ENCODE data around the gene NR1D1. TPM values are rescaled to one million over a fixed set of nuclear protein-coding genes. Genes with fewer than 3 reads are reported as not detected.

The NR1D1 gene
- total RNA-seq, 2 experiments from 2014 or later: 6.7 to 7.3 TPM

DNA sequence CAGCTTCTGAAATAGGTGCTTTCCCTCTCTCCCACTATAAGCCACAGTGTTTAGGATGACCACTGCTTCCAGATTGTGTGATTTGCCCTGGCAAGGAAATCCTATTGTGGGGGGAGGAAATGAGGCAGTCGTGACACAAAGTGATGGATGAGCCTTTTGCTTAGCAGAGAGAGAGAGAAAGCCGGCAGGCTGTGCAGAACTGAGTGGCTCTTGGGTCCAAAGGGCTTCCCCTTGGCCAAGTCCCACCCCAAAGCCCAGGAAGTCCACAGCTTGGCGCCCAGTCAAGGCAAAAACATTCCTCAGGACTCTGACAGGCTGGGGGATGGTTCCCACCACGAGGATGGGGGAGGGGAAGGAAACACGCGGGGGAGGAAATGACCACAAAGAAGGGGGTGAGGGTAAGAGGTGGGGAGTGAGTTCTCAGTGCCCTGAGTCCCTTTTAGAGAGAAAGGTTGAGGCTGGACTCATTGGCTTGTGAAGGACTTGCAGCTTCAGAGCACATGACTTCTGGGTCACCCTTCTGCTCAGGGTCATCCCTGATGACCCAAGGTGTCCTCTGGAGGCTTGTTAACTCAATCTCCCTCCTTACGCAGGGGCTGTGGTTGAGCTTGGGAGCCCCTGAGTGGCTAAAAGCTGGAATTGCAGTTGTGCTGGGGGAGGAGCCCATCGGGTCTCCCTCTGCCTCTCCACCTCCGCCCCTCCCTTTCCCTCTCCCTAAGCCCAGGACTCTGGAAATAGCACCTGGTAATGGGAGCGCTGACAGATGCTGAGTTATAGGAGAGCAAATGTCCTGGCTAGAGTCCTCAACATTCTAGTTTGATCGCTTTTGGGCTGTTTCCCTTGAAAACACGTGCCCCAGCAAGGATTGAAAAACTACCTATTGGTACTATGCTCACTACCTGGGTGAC lies 11.1 kb upstream of the NR1D1 start:
- no peaks in the 10 kb centered on the region for H3K9me3 Mint-ChIP-seq
- no peaks in the 10 kb centered on the region for H3K27me3 Mint-ChIP-seq
- intact Hi-C loops (cut with micrococcal nuclease): loop anchor here (1.0 to 5.0 kb wide), 5 partner anchors 29 to 175 kb away; partner anchors contain the start of genes CASC3 and CDC6
- H3K27ac Mint-ChIP-seq: peak overlapping the region; percentile 92
- H3K4me3 Mint-ChIP-seq: peak overlapping the region; percentile 35
- H3K36me3 Mint-ChIP-seq: no peaks in the 10 kb centered on the region
- peak; percentile 85 for DNase-seq
- CTCF ChIA-PET: interaction anchor here (0.6 to 6.3 kb wide), 29 partner anchors 9 to 216 kb away, joined by 3 to 159 read pairs (median 10); partner anchors contain the start of genes CASC3, CDC6, CSF3 and MED24
- POLR2A ChIA-PET: interaction anchor here (1.3 to 3.7 kb wide), 4 partner anchors 11 to 57 kb away, joined by 3 to 29 read pairs (median 14); partner anchors contain the start of genes CASC3 and NR1D1
- peaks cover 65% of the 10 kb centered on the region for H3K4me1 Mint-ChIP-seq (ENCODE audit: low read depth)

DNA sequence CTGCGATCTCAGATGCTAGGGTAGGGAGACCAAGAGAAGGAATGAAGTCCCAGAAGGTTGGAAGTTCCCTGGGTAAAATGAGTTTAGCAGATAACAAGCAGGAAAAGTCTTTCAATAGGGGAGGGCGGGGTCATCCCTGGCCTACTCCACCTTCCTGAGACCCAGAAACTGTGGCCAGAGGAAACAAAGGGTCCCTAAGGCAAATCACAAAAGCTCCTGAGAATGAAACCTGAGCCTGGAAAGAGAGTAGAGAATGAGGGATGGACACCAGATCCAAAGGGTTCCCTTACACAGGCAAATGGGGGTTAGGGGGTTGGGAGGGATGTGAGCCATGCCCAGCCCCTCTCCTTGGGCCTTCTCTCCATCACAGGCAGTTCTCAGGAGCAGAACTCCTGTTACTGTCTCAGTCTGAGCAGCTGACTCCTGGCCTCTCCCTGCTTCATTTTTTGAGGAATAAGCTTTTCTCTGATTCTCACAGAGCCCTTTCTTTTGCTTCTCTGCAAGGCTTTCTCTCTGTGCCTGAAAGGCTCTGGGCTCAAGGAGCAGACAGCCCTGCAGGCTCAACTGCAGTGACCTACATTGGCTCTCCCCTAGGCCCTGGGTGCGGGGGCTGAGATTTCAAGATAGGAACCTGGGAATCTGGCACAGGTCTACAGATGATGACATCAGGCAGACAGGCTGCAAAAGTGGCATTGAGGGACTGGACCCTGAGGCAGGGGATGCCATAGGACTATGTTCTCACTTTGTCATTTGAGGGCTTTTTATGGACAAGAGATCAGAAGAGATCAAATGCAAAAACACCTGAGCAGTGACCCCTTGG lies 9.8 kb upstream of the NR1D1 start:
- intact Hi-C loops (cut with micrococcal nuclease): loop anchor here (2.0 to 5.0 kb wide), 2 partner anchors 41 to 83 kb away; no protein-coding TSS in a partner anchor
- Mint-ChIP-seq H3K4me3 (no peak overlapping the region), H3K9me3 (no peaks in the 10 kb centered on the region), H3K27me3 (no peaks in the 10 kb centered on the region), H3K27ac (peak overlapping the region; percentile 92), H3K36me3 (no peaks in the 10 kb centered on the region), H3K4me1 (ENCODE audit: low read depth) (peaks cover 77% of the 10 kb centered on the region)
- CTCF ChIA-PET: interaction anchor here (1.0 to 6.3 kb wide), 14 partner anchors 10 to 96 kb away, joined by 3 to 159 read pairs (median 18); partner anchors contain the start of genes CSF3, NR1D1 and THRA
- DNase-seq: no peak
- POLR2A ChIA-PET: interaction anchor here (1.8 to 3.7 kb wide), 3 partner anchors 10 to 12 kb away, joined by 5 to 29 read pairs (median 7); partner anchors contain the start of gene NR1D1

DNA sequence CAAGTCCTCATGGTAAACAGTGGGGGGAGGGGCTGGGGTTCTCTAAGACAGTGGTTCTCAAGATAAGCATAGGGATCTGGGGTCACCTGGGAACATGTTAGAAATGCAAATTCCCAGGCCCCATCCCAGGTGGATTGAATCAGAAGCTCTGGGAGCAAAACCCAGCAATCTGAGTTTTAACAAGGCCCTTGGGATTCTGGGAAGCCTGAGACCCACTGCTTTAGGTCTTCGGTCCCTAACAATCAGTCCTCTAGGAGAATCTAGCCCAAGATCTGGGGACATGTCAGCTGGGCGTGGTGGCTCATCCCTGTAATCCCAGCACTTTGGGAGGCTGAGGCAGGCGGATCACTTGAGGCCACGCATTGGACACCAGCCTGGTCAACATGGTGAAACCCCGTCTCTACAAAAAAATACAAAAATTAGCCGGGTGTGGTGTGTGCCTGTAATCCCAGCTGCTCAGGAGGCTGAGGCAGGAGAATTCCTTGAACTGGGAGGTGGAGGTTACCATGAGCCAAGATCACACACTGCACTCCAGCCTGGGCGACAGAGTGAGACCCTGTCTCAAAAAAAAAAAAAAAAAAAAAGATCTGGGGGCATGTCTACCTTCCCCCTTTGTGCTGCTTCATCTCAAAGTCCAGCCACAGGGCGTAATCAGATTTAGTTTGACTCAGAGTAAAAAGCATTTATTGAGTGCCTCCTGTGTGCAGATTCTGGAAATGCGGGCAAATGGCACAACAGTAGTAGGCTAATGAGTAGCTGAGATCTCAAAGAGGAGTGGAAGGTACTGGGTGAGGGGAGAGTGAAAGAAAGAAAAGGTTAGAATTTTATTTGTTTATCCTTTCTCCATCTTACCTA lies 8.8 kb upstream of the NR1D1 start:
- H3K4me3 Mint-ChIP-seq: no peak overlapping the region
- H3K36me3 Mint-ChIP-seq: no peaks in the 10 kb centered on the region
- intact Hi-C loops (cut with micrococcal nuclease): loop anchor here (1.0 kb wide), 1 partner anchor 13 kb away; no protein-coding TSS in a partner anchor
- POLR2A ChIA-PET: interaction anchor here (0.6 to 1.9 kb wide), 2 partner anchors 9 to 51 kb away, joined by 4 to 5 read pairs; partner anchors contain the start of gene NR1D1
- peak; percentile 66 for DNase-seq
- H3K27ac Mint-ChIP-seq: peak overlapping the region; percentile 42
- H3K9me3 Mint-ChIP-seq: no peaks in the 10 kb centered on the region
- H3K27me3 Mint-ChIP-seq: no peaks in the 10 kb centered on the region
- CTCF ChIA-PET: interaction anchor here (0.6 to 6.3 kb wide), 9 partner anchors 9 to 83 kb away, joined by 3 to 159 read pairs (median 11); partner anchors contain the start of genes CASC3, NR1D1 and THRA
- peaks cover 88% of the 10 kb centered on the region for H3K4me1 Mint-ChIP-seq (ENCODE audit: low read depth)

DNA sequence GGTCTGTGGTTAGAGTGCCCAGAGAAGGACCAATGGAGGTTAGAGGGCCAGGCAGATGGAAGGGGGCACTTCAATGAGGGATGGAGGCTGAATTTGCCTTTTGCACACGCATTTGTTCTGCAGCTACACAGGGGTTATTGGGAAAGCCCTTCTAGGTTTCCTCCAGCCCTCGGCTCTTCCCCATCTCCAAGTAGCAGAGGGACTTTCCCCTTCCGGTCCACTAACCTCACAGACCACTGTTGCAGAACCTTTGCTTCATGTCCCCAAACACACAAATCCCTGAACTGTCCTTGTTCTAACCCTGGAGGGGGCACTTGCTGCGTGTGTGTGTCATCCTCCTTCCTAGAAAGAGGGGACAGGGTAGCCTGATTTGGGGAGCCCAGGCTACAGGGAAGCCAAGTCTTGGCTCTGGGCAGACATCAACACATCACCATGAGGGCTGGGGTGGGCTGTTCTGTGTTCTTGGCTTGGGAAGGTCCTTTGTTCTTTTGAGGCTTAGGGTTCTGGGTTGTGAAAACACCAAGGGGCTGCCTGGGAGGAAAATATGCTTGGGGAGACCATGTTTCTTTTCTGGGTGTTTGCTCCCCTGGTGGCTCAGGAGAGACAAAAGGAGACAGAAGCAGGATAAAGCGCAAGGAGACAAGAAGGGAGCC lies 7.3 kb upstream of the NR1D1 start:
- Mint-ChIP-seq H3K9me3 (no peaks in the 10 kb centered on the region), H3K27ac (peak overlapping the region; percentile 85), H3K4me3 (peak overlapping the region; percentile 57), H3K27me3 (no peaks in the 10 kb centered on the region), H3K4me1 (ENCODE audit: low read depth) (peaks cover 87% of the 10 kb centered on the region), H3K36me3 (no peaks in the 10 kb centered on the region)
- intact Hi-C loops (cut with micrococcal nuclease): loop anchor here (1.0 kb wide), 1 partner anchor 11 kb away; no protein-coding TSS in a partner anchor
- ChIA-PET POLR2A (interaction anchor here (0.5 kb wide), 1 partner anchor 81 kb away, joined by 3 read pairs; no protein-coding TSS in a partner anchor), CTCF (interaction anchor here (0.6 to 1.4 kb wide), 6 partner anchors 9 to 61 kb away, joined by 3 to 6 read pairs (median 4); no protein-coding TSS in a partner anchor)
- DNase-seq: no peak

DNA sequence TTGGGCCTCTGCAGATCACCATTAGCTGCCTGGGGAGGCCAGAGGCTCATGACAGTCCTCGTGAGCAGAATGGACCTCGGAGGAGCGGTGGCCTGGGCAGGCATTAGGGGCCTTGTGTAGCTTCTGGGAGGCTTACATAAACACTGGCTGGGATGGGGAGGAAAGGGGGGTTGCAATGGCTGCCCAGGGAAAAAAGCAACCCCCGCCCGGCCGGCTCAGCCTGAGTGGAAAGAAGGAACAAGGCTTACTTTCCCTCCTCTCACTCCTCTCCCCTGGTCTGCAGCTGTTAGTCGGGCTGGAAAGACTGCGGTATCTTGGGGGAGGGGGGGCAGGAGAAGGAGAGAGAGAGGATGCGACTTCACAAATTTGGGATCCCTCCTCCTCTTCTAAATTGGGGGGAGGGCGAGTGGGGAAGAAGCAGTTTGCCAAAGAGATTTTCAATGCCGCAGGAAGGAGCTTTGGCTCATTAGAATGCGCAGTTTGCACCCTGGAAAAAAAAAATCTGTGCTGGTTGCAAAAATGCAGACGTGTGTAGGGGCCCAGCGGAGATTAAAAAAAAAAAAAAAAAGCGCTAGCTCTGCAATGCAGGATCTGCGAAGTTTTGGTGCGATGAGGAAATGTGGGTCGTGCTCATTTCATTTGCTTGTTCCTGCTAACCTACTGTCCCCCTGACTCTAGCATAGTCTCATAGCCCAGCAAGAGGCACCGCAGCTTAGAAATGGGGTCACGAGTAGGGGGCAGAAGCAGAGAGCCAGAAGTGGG lies 6.6 kb upstream of the NR1D1 start:
- Mint-ChIP-seq H3K36me3 (no peaks in the 10 kb centered on the region), H3K4me3 (peak overlapping the region; percentile 27), H3K27me3 (no peaks in the 10 kb centered on the region), H3K9me3 (no peaks in the 10 kb centered on the region), H3K27ac (peak overlapping the region; percentile 85), H3K4me1 (ENCODE audit: low read depth) (peaks cover 83% of the 10 kb centered on the region)
- intact Hi-C loops (cut with micrococcal nuclease): no loop called here
- POLR2A ChIA-PET: interaction anchor here (0.5 kb wide), 1 partner anchor 80 kb away, joined by 3 read pairs; no protein-coding TSS in a partner anchor
- no peak for DNase-seq
- CTCF ChIA-PET: interaction anchor here (0.8 to 1.4 kb wide), 7 partner anchors 8 to 62 kb away, joined by 3 to 6 read pairs (median 4); no protein-coding TSS in a partner anchor

DNA sequence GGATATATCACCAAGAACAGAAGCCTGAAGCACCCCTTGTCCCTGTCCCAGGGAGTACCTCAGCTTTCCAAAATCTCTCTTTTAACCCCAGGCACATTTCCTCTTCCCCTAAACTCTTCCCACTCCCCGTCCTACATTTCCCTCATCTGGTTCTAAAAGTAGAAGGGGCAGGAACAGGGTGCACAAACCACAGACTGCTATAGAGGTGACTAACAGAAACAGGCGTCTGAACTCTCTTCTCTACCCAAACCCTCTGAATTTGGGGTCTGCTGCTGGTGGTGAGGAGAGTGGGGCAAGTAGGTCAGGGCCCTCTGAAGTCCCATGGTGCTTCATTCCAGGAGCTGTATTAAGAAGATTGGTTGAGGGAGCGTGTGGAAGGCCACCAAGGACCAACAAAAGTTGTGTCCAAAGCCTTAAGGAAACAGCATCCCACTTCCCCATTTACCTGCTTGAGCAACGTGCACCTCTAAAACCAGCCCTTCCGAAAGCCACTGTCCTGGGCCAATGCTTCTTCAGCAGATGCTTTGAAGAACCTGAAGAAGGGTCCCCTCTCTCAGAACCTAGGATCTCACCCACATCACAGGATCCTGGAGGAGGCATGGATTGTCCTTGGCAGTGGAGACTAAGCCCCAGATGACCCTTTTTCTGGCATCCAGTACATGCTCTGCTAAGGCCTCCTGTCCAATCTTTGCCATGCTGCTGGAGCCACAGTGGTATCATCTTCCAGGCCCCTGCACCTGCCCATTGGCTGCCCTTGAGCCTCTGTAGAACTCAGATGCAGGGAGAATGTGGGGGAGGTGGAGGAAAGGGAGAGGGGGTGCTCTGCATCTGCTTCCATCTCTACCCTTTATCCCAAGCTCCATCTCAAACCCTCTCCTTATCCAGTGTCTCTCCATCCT lies 5.7 kb upstream of the NR1D1 start:
- Mint-ChIP-seq H3K4me3 (no peak overlapping the region), H3K27me3 (no peaks in the 10 kb centered on the region), H3K36me3 (no peaks in the 10 kb centered on the region), H3K4me1 (ENCODE audit: low read depth) (peaks cover 83% of the 10 kb centered on the region), H3K27ac (peak overlapping the region; percentile 25), H3K9me3 (no peaks in the 10 kb centered on the region)
- no peak for DNase-seq
- intact Hi-C loops (cut with micrococcal nuclease): no loop called here
- ChIA-PET POLR2A (no interaction called here), CTCF (interaction anchor here (0.9 to 3.7 kb wide), 5 partner anchors 7 to 62 kb away, joined by 3 to 19 read pairs (median 3); no protein-coding TSS in a partner anchor)

DNA sequence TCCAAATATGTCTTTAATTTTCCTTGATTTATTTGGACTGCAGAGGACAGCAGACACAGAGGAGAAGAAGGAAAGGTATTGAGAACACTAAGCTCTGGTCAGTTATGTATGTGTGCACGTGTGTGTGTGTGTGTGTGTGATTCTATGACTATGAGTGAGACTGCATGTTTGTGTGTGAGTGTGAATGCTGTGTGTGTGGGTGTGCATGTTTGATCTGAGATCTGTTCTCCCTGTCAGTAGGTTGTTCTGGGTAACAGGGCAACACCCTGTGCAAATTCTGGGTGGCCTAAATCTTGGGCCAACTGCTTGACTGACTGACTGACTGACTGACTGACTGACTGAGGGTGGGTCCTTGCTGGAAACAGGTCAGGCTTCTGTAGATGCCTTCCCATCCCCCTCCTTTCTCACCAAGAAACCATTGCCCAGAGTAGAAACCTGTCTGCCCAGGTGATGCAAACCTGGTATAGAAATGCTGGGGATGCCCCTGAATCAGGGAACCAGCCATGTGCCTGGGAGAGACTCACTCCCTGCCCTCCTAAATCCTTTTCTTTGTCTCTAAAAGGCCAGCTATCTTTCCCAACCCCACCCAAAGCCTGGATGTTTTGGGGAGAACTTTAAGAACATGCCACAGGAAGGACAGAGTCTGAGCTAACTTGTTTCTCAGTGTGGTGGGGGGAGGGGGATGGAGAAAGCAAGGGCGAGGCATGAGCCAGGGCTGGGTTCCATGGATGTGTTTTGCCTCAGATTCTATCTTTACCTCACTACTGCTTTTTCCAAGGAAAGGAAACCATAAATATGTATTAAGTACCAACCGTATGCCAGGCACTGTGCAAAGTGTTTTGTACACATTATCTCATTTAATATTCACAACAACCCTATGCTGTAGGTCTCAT lies 4.5 kb upstream of the NR1D1 start:
- CTCF ChIA-PET: interaction anchor here (1.0 to 3.7 kb wide), 3 partner anchors 9 to 64 kb away, joined by 3 to 19 read pairs (median 3); no protein-coding TSS in a partner anchor
- no peak for DNase-seq
- no peaks in the 10 kb centered on the region for H3K36me3 Mint-ChIP-seq
- H3K4me3 Mint-ChIP-seq: no peak overlapping the region
- peak overlapping the region; percentile 75 for H3K27ac Mint-ChIP-seq
- POLR2A ChIA-PET: no interaction called here
- no peaks in the 10 kb centered on the region for H3K27me3 Mint-ChIP-seq
- H3K4me1 Mint-ChIP-seq (ENCODE audit: low read depth): peaks cover 84% of the 10 kb centered on the region
- H3K9me3 Mint-ChIP-seq: no peaks in the 10 kb centered on the region
- intact Hi-C loops (cut with micrococcal nuclease): no loop called here

DNA sequence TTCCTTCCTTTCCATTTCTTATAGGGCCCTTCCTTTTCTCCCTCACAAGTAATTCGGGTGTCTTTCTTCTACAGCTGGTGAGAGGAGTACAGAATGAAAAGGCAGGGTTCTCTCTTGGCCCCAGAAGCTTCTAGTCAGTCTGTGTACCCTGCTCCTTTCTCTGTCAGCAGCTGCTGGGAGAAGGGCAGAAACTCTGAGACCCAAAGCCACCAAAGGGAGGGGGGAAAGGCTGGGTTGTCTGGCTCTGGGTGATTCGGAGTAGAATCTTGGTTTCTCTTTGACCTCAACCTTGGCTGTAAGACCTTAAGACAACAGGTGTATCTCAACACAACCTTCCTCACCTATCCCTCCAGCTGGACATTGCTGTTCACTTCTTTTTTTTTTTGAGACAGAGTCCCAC lies 3.3 kb upstream of the NR1D1 start:
- ChIA-PET CTCF (interaction anchor here (0.6 to 9.3 kb wide), 6 partner anchors 8 to 65 kb away, joined by 3 to 159 read pairs (median 6); no protein-coding TSS in a partner anchor), POLR2A (interaction anchor here (0.5 kb wide), 1 partner anchor 209 kb away, joined by 3 read pairs; no protein-coding TSS in a partner anchor)
- Mint-ChIP-seq H3K36me3 (no peaks in the 10 kb centered on the region), H3K9me3 (no peaks in the 10 kb centered on the region), H3K27me3 (no peaks in the 10 kb centered on the region), H3K27ac (peak overlapping the region; percentile 75), H3K4me3 (no peak overlapping the region), H3K4me1 (ENCODE audit: low read depth) (peaks cover 86% of the 10 kb centered on the region)
- intact Hi-C loops (cut with micrococcal nuclease): no loop called here
- no peak for DNase-seq
